Loucy (cell line): ENCODE data around the gene HBP1.

Experiments
- H2AFZ ChIP-seq: fragments of 200-600 bp; sonication (generic); 2 replicates; pipeline ENCODE4 v1.6.0; 2016; ENCODE audit warnings: antibody characterized with exemption, mild to moderate bottlenecking, low read length, moderate library complexity
- H3F3A ChIP-seq: fragments of 200-600 bp; 2 replicates; pipeline ENCODE4 v1.6.0; 2016; ENCODE audit warnings: antibody characterized with exemption, low read depth, mild to moderate bottlenecking
- H3K27me3 ChIP-seq: fragments of 200-600 bp; sonication (generic); 2 replicates; pipeline ENCODE4 v1.6.1; 2014; ENCODE audit warnings: low read length, mild to moderate bottlenecking; ENCODE audit not compliant: insufficient read depth, poor library complexity, severe bottlenecking
- H3K36me3 ChIP-seq: fragments of 200-600 bp; sonication (generic); 2 replicates; pipeline ENCODE4 v1.6.1; 2016; ENCODE audit warnings: low read length; ENCODE audit not compliant: insufficient read depth
- H3K4me1 ChIP-seq: fragments of 200-600 bp; sonication (generic); 2 replicates; pipeline ENCODE4 v1.5.1; 2014; ENCODE audit warnings: low read length, mild to moderate bottlenecking; ENCODE audit not compliant: insufficient read depth, poor library complexity, severe bottlenecking
- H3K4me2 ChIP-seq: fragments of 200-600 bp; sonication (generic); 2 replicates; pipeline ENCODE4 v1.6.0; 2014; ENCODE audit warnings: antibody characterized with exemption, low read length, low read depth, mild to moderate bottlenecking; ENCODE audit not compliant: poor library complexity, severe bottlenecking
- H3K4me3 ChIP-seq: fragments of 200-600 bp; sonication (generic); 2 replicates; pipeline ENCODE4 v1.5.1; 2014; ENCODE audit warnings: low read length, mild to moderate bottlenecking, mixed read lengths; ENCODE audit not compliant: poor library complexity, severe bottlenecking
- H3K79me2 ChIP-seq: fragments of 200-600 bp; sonication (generic); 2 replicates; pipeline ENCODE4 v1.6.1; 2014; ENCODE audit warnings: low read length; ENCODE audit not compliant: insufficient read depth
- H3K9ac ChIP-seq: fragments of 200-600 bp; sonication (generic); 2 replicates; pipeline ENCODE4 v1.6.0; 2014; ENCODE audit warnings: mild to moderate bottlenecking, low read depth, low read length, moderate library complexity; ENCODE audit not compliant: poor library complexity, severe bottlenecking
- H3K9me2 ChIP-seq: fragments of 200-600 bp; sonication (generic); replicated peaks from 2 replicates; pipeline ENCODE4 v1.6.1; 2016; ENCODE audit warnings: low read depth, low read length, mixed read lengths
- H3K9me3 ChIP-seq: fragments of 200-600 bp; sonication (generic); 2 replicates; pipeline ENCODE4 v1.6.1; 2014; ENCODE audit warnings: mild to moderate bottlenecking, antibody characterized with exemption, low read length, low read depth; ENCODE audit not compliant: insufficient read depth
- H4K20me1 ChIP-seq: fragments of 200-600 bp; sonication (generic); 2 replicates; pipeline ENCODE4 v1.6.0; 2014; ENCODE audit warnings: antibody characterized with exemption, low read length, mild to moderate bottlenecking; ENCODE audit not compliant: insufficient read depth, poor library complexity, severe bottlenecking
- CTCF ChIP-seq: fragments of 200-600 bp; sonication (generic); conservative IDR thresholded peaks from 2 replicates; pipeline ENCODE4 v1.5.1; 2014; ENCODE audit warnings: mild to moderate bottlenecking, antibody characterized with exemption, low read length
- EZH2phosphoT487 ChIP-seq: fragments of 200-600 bp; IDR thresholded peaks from 2 replicates; pipeline ENCODE4 v1.6.1; 2018; ENCODE audit warnings: antibody characterized with exemption, mild to moderate bottlenecking, moderate library complexity, borderline replicate concordance

Gene HBP1

GRCh38 chr7:107251963-107252362 is 83.2 kb downstream of the HBP1 start:
- no peak overlapping the region for H3K4me3 ChIP-seq
- H3K27me3 ChIP-seq = no peaks in the 10 kb centered on the region
- no peaks in the 10 kb centered on the region for H3K79me2 ChIP-seq
- H3K36me3 ChIP-seq = peaks cover 4% of the 10 kb centered on the region; the same call in 1 of the 2 replicates
- TF ChIP-seq EZH2phosphoT487 = no peak
- no peak for TF ChIP-seq CTCF
- no peaks in the 10 kb centered on the region for H3F3A ChIP-seq
- no peak overlapping the region for H2AFZ ChIP-seq
- no peaks in the 10 kb centered on the region for H3K9me3 ChIP-seq
- H3K4me1 ChIP-seq = no peaks in the 10 kb centered on the region
- H3K9me2 ChIP-seq = no peaks in the 10 kb centered on the region
- no peak overlapping the region for H3K9ac ChIP-seq
- H3K4me2 ChIP-seq = no peak overlapping the region
- no peaks in the 10 kb centered on the region for H4K20me1 ChIP-seq
